GM18502 (cell line): ENCODE results near the gene ZNHIT1.

Source experiments
- ATAC-seq: cut with Tn5 transposase; IDR thresholded peaks from one replicate; pipeline ENCODE4 v1.9.1; 2021; ENCODE audit warnings: mild to moderate bottlenecking; ENCODE audit not compliant: unreplicated experiment, poor library complexity

The ZNHIT1 gene

GRCh38 chr7:101217388-101218235, at the start of gene ZNHIT1, which contains the start of gene PLOD3:
Gene ZNHIT1, plus strand, starts transcription at chr7:101218165. Its CDS starts 31 bp downstream, at chr7:101218196.
Gene PLOD3, minus strand, starts transcription at chr7:101217581. Its CDS starts 307 bp downstream, at chr7:101217274.
- ATAC-seq, result peak; percentile 64

GRCh38 chr7:101168412-101169049, 49.4 kb upstream of the ZNHIT1 start:
- ATAC-seq, result no peak

DNA sequence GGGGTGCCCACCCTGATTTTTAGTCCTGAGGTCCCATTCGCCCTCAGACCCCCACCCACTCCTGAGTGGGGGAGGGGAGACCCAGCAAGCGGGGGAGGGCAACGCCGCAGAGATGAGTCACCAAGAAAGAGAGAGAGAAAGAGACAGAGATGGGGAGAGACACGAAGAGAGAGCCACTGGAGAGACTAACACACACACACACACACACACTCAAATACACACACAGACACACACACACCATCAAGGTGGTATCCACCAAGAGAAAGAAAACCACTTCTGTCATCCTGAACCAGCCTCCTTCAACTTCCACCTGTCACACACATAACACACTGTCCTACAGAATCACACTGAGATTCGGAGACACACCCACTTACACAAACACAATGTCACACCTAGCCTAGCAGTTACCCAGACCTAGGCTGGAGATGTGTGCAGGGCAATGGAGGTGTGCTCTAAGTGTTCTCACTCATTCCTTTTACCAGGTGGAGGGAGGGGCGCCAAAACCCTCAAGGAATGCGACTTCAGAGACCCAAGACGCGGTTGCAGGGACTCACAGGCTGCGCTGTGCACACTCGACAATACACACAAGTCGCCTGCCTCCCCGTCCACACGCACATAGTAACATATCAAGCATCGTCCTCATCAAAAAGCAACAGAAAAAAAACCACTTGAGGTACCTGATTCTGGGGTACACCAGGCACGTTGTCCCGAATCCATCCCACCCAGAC, 48.7 kb upstream of the ZNHIT1 start:
- no peak for ATAC-seq

GRCh38 chr7:101169838-101170551, 48.0 kb upstream of the ZNHIT1 start:
- no peak for ATAC-seq

DNA sequence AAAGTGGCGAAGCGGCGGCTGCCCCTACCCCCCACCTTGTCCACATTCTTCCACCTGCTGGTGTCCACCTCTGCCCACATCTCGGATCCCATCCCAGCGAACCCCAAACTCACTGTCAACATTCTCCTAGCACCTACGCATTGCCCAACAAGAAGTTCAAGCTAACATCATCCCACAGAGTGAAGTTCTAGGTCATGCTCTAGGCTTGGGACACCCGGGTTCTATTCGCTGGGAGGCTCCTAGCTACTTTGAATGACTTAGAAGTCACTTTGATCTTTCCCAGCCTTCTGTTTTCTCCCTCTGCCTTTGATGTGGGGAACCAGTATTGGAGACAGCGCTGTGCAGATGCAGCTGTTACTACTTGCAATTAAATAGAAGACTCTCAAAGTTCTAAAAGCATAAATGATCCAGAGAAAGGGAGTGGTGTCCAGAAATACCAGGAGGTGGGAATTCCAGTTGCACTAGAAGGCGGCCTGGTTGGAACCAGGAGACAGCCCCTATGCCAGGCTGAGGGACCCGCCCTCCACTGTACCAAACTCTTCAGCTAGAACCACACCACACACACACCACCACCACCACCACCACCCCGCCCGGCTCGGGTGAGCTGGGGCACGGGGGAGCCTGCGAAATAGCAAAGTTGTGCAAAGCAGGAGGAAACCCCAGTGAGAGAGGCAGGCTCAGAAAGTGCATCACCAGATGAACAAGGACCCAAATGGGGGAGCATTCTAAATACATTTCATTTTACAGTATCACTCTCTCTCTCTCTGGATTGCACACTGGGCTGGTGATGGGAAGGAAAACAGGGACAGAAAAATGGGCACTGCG, 47.1 kb upstream of the ZNHIT1 start:
- ATAC-seq, result no peak

DNA sequence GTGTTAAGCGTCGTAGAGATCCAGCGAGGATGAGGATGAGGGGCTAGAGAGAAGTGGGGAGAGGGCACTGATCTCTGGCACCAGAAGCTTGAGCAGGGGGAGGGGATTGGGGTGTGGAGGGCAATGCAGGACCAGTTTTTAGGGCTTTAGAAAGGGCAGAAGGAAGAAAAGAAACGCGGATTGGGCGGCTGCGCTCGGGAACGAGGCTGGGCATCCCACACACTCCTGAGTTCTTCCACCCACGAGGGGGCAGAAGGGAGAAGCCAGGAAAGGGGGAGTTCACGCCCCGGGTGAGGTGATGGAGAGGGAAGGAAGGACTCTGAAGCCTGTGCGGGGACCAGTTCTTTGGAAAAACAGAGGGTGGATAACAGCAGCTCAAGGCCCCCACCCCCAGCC, 46.5 kb upstream of the ZNHIT1 start:
- no peak for ATAC-seq

GRCh38 chr7:101172005-101172853, 45.7 kb upstream of the ZNHIT1 start:
- no peak for ATAC-seq

- no peak for ATAC-seq
Observed at GRCh38 chr7:101172854-101173751, 44.9 kb upstream of the ZNHIT1 start.

DNA sequence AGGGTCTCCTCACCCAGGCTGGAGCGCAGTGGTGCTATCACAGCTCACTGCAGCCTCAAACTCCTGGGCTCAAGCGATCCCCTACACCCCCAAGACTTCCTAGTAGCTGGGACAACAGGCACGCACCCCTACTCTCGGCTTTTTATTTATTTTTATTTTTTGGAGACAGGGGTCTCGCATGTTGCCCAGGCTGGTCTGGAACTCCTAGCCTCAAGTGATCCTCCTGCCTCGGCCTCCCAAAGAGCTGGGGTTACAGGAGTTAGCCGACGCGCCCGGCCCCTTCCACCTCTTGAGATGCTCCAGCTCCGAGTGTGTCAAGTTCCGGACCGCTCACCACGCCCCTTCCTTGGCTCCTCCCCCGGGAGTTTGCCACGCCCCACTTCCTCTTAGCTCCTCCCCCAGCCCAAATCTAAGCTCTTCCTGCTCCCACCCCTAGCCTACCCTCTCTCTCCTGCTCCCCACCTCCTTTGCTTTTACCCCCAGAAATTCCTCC, 44.2 kb upstream of the ZNHIT1 start:
- ATAC-seq, result no peak

GRCh38 chr7:101174322-101174854, 43.6 kb upstream of the ZNHIT1 start:
- ATAC-seq, result no peak

DNA sequence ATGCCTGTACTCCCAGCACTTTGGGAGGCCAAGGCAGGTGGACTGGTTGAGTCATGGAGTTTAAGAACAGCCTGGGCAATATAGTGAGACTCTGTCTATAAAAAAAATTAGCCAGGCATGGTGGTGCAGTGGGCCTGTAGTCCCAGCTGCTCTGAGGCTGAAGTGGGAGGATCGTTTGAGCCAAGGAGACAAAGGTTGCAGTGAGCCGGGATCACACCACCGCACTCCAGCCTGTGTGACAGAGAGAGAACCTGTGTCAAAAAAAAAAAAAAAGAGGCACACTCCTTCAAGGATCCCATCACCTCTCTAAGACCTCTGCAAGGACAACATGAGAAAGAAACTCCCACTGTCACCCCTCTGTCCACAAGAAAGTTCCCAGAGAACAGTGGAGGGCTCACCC, 42.3 kb upstream of the ZNHIT1 start:
- no peak for ATAC-seq

- no peak for ATAC-seq
Observed at GRCh38 chr7:101177644-101178043, 40.3 kb upstream of the ZNHIT1 start.

DNA sequence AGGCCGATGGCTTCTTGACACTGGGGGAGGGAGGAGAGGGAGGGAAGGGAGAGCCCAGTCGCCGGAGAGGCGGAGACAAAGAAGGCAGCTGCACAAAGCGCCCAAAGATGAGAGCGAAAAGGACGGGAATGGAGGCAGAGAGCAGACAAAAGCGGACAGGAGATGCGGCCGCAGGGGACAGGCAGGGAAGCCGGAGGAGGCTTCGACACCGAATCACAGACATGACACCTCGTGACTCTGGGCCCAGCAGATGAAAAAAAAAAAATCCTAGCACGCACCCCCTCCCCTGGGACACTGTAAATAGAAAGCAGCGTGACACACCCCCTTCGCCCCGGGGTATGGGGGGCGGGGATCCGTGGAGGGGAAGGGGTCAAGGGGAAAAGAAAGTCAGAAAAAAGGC, 38.8 kb upstream of the ZNHIT1 start:
- no peak for ATAC-seq

DNA sequence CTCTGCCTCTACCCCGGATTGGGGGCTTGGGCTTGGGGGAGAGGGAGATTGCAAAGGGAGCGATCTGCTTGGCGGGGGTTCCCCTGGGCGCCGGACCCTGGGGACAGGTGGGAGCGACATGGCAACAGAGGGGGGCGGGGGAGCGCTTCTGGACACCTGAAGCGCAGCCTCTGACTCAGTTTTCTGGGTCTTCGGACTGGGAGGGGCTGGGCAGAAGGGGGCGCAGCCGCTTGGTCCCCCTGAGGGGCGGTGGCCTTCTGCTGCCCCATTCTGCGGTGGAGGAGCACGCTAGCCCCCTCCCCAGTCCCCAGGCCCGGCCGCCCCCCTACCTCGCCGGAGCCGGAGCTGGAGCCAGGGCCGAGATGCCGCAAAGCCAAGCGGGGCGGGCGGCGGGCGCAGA, 38.3 kb upstream of the ZNHIT1 start:
- no peak for ATAC-seq

DNA sequence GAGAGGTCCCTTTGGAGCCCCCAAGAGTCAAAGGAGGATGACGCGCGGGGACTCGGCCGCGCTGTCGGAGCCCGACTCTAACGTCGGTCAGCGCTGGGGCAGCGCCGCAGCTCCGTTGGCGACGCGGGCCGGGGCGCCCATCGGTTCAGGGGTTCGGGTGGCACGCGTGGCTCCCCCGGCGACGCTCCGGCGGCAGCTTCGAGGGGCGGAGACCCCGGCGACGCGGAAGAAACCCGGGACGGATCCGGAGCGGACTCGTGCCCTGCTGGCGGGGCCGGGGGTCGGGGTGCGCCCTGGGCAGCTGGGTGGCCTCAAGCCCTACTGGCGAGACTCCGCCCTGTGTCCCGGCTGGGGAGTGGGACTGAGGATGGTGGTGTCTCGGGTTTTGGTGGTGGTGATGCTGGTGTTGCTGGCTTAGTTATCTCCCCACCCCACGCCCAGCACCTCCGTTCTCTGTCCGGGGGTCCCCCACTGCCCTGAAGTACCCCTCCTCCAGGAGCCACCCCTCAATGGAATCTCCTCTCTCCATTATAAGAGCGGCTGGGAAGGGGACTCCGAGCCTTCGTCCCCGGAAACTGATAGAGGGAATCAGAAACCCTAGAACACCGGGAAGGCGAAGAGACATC, 37.7 kb upstream of the ZNHIT1 start, which contains the start of gene NAT16:
TSS of gene NAT16 (minus strand) at position 164 of the 626 bp plus-strand sequence. CDS start 5,486 bp downstream, outside the sequence.
- ATAC-seq, result no peak

GRCh38 chr7:101185258-101185839, 32.6 kb upstream of the ZNHIT1 start:
- ATAC-seq, result no peak
